ENCODE measurements around the gene SIRT2. TPM values are rescaled to one million over a fixed set of nuclear protein-coding genes. Genes with fewer than 3 reads are reported as not detected.

Gene SIRT2
- polyA plus RNA-seq, 1 donor (not counting 4 experiments of a cell fraction or from before 2014, with no cell fraction given) = 46.6 TPM

DNA sequence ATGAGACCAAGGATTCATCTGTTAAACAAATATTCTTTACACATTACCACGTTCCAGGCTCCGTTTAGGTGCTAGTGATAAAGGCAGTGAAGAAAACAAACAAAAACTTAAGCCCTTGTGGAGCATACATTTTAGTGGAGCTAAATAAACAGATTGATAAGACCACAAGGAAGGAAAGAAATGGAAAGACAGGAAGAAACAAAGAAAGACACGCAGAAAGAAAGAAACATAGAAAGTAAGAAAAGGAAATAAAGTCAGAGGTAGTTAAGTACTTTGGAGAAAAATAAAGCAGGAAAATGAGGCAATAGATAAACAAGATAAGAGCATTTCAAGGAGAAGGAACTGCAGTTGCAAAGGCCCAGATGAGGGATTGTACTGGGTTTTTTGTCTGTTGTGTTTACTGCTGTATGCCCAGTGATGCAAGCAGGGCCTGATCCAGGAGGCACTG, 1.3 kb upstream of the SIRT2 start:
- Histone ChIP-seq H3K4me1 (ENCODE audit: control insufficient read depth, extremely low read depth, insufficient read depth, low read length) (peaks cover 14% of the 10 kb centered on the region), H2AFZ (ENCODE audit: control insufficient read depth, low read length) (no peak overlapping the region), H3K27ac (ENCODE audit: control insufficient read depth, insufficient read depth, low read length) (peak overlapping the region; percentile 97), H3K4me3 (ENCODE audit: control insufficient read depth in 2 of 3, extremely low read depth in 1 of 3, insufficient read depth in 2 of 3, low read depth in 1 of 3, low read length in 3 of 3) (peak overlapping the region; percentile 80 to 98 (median 96)), H3K27me3 (ENCODE audit: control insufficient read depth, extremely low read depth, insufficient read depth, low read length) (no peaks in the 10 kb centered on the region), H3K9me1 (ENCODE audit: control insufficient read depth, extremely low read depth, insufficient read depth, low read length) (no peaks in the 10 kb centered on the region), H3K36me3 (ENCODE audit: control insufficient read depth in 2 of 2, extremely low read depth in 1 of 2, insufficient read depth in 2 of 2, low read length in 2 of 2) (peaks cover 0 to 1% of the 10 kb centered on the region in 2 experiments), H3K79me2 (ENCODE audit: control insufficient read depth, insufficient read depth, low read length) (peaks cover 28% of the 10 kb centered on the region), H3K9ac (ENCODE audit: control insufficient read depth, extremely low read depth, insufficient read depth, low read length) (peak overlapping the region; percentile 98), H4K20me1 (ENCODE audit: control insufficient read depth, extremely low read depth, insufficient read depth, low read length) (no peaks in the 10 kb centered on the region), H3K4me2 (ENCODE audit: control insufficient read depth, extremely low read depth, insufficient read depth, low read depth, low read length) (peak overlapping the region; percentile 98), H3K9me3 (ENCODE audit: control insufficient read depth, low read depth, low read length) (no peaks in the 10 kb centered on the region)
- dilution Hi-C loops (cut with MboI; ENCODE audit: extremely low pct_ligation_motif_present, low sequenced_read_pairs) = no loop called here
- DNase-seq (ENCODE audit: low read depth, low spot score) (no peak), FAIRE-seq (no peak)
- TF ChIP-seq CTCF (optimal IDR thresholded peaks at IDR 0.05 in 1 of 3, IDR thresholded peaks at IDR 0.05 in 1 of 3, conservative IDR thresholded peaks at IDR 0.05 in 1 of 3; ENCODE audit: extremely low read depth in 1 of 3, insufficient read depth in 2 of 3, low read length in 3 of 3) (no peak), EZH2 (IDR thresholded peaks at IDR 0.05; ENCODE audit: low read length) (no peak)

GRCh38 chr19:38900202-38900629, 798 bp upstream of the SIRT2 start:
- no peak for DNase-seq (ENCODE audit: low read depth, low spot score)
- Histone ChIP-seq H3K9me3 (ENCODE audit: control insufficient read depth, low read depth, low read length) (no peaks in the 10 kb centered on the region), H3K36me3 (ENCODE audit: control insufficient read depth in 2 of 2, extremely low read depth in 1 of 2, insufficient read depth in 2 of 2, low read length in 2 of 2) (no peaks in the 10 kb centered on the region), H3K4me3 (ENCODE audit: control insufficient read depth in 2 of 3, extremely low read depth in 1 of 3, insufficient read depth in 2 of 3, low read depth in 1 of 3, low read length in 3 of 3) (peak overlapping the region; percentile 80 to 98 (median 96)), H3K27ac (ENCODE audit: control insufficient read depth, insufficient read depth, low read length) (peak overlapping the region; percentile 97), H2AFZ (ENCODE audit: control insufficient read depth, low read length) (peak overlapping the region; percentile 73), H3K9me1 (ENCODE audit: control insufficient read depth, extremely low read depth, insufficient read depth, low read length) (no peaks in the 10 kb centered on the region), H3K9ac (ENCODE audit: control insufficient read depth, extremely low read depth, insufficient read depth, low read length) (peak overlapping the region; percentile 98), H4K20me1 (ENCODE audit: control insufficient read depth, extremely low read depth, insufficient read depth, low read length) (no peaks in the 10 kb centered on the region), H3K27me3 (ENCODE audit: control insufficient read depth, extremely low read depth, insufficient read depth, low read length) (no peaks in the 10 kb centered on the region), H3K4me1 (ENCODE audit: control insufficient read depth, extremely low read depth, insufficient read depth, low read length) (peaks cover 14% of the 10 kb centered on the region), H3K4me2 (ENCODE audit: control insufficient read depth, extremely low read depth, insufficient read depth, low read depth, low read length) (peak overlapping the region; percentile 98), H3K79me2 (ENCODE audit: control insufficient read depth, insufficient read depth, low read length) (peaks cover 28% of the 10 kb centered on the region)
- TF ChIP-seq CTCF (optimal IDR thresholded peaks at IDR 0.05 in 1 of 3, IDR thresholded peaks at IDR 0.05 in 1 of 3, conservative IDR thresholded peaks at IDR 0.05 in 1 of 3; ENCODE audit: extremely low read depth in 1 of 3, insufficient read depth in 2 of 3, low read length in 3 of 3) (no peak), EZH2 (IDR thresholded peaks at IDR 0.05; ENCODE audit: low read length) (no peak)
- dilution Hi-C loops (cut with MboI; ENCODE audit: extremely low pct_ligation_motif_present, low sequenced_read_pairs) = no loop called here
- no peak for FAIRE-seq
